Hepatic stellate cell (primary cell): ENCODE measurements around the gene TRIM64.
"Not testable (repeated sequence)": the region's sequence is repeated elsewhere in the genome, so short reads cannot be mapped to it uniquely, and the experiment has no call there.

ENCODE experiments used
- DNase-seq: peaks from one replicate; pipeline ENCODE4 v3.0.0; 2011; ENCODE audit warnings: low spot score

TRIM64 gene

GRCh38 chr11:89965737-89966136 lies at the start of gene TRIM64:
Gene TRIM64 (plus strand): TSS chr11:89966037. CDS start chr11:89968504, 2,467 bp downstream.
- not testable (repeated sequence) for DNase-seq

- no peak for DNase-seq
Measured at GRCh38 chr11:89922195-89922660, 43.6 kb upstream of the TRIM64 start, which contains the start of gene TRIM49D1. Gene TRIM49D1 (minus strand): TSS chr11:89922245. CDS start chr11:89917710, 4,535 bp downstream.

GRCh38 chr11:89923764-89924163 lies 42.1 kb upstream of the TRIM64 start, which contains the start of gene TRIM49D2:
Gene TRIM49D2 (plus strand): TSS chr11:89924064. CDS start chr11:89926762, 2,698 bp downstream.
- DNase-seq, result not testable (repeated sequence)

- DNase-seq, result not testable (repeated sequence)
Measured at GRCh38 chr11:89960833-89961232, 5.0 kb upstream of the TRIM64 start.
